Aorta (tissue), 5 donors: ENCODE data around the gene NKAIN2. TPM values are rescaled to one million over a fixed set of nuclear protein-coding genes. Genes with fewer than 3 reads are reported as not detected.

Experiments
- ATAC-seq: fragments of 200-7000 bp; cut with Tn5 transposase; one replicate; pipeline ENCODE4 v1.9.1; 2022; ENCODE audit warnings: moderate library complexity; ENCODE audit not compliant: low FRiP score
- DNase-seq, 2 donors: peaks; one replicate each; pipeline ENCODE4 v3.0.0-alpha.2; 2020
- H3K27ac ChIP-seq, 2 donors: one replicate each; pipeline ENCODE4 v1.5.1; 2013; ENCODE audit warnings: low read length in 2 of 2, mild to moderate bottlenecking in 2 of 2, moderate library complexity in 2 of 2, control low read depth in 1 of 2, inconsistent platforms in 1 of 2, low read depth in 1 of 2
- H3K27me3 ChIP-seq, 2 donors: one replicate each; pipeline ENCODE4 v1.6.1; 2013; ENCODE audit warnings: control low read depth in 1 of 2, low read length in 1 of 2, mild to moderate bottlenecking in 1 of 2, moderate library complexity in 1 of 2; ENCODE audit not compliant: insufficient read depth in 2 of 2, control insufficient read depth in 1 of 2
- H3K36me3 ChIP-seq, 2 donors: one replicate each; pipeline ENCODE4 v1.6.1; 2013; ENCODE audit warnings: control low read depth in 1 of 2, low read length in 1 of 2, mild to moderate bottlenecking in 1 of 2; ENCODE audit not compliant: insufficient read depth in 2 of 2, control insufficient read depth in 1 of 2
- H3K4me1 ChIP-seq, 2 donors: one replicate each; pipeline ENCODE4 v1.6.1; 2013; ENCODE audit warnings: low read length in 2 of 2, control low read depth in 1 of 2, mild to moderate bottlenecking in 1 of 2, moderate library complexity in 1 of 2; ENCODE audit not compliant: insufficient read depth in 2 of 2, control insufficient read depth in 1 of 2
- H3K4me3 ChIP-seq, 2 donors: one replicate each; pipeline ENCODE4 v1.5.1; 2013; ENCODE audit warnings: low read length in 2 of 2, control low read depth in 1 of 2, mild to moderate bottlenecking in 1 of 2
- H3K9me3 ChIP-seq: one replicate; pipeline ENCODE4 v1.6.1; 2013; ENCODE audit warnings: mild to moderate bottlenecking, low read length; ENCODE audit not compliant: control insufficient read depth
- WGBS, 2 donors: extraction: QIAGEN DNeasy Blood & Tissue Kit; methylation state at CpG; one replicate each; pipeline ENCODE4 v1.1.7; 2013; 5-methylcytosine and 5-hydroxymethylcytosine counted together
- intact Hi-C, 2 donors: fragments of 100-400 bp; cut with DNase I; formaldehyde crosslinking; loops; one replicate each; pipeline versions ENCODE4 v1.14.2 to v1.15.0; 2022
- polyA plus RNA-seq, 2 donors: library from polyadenylated mRNA; stranded (reverse); fragments of 200-250 nt; gene quantifications; one replicate each; pipeline ENCODE4 v1.2.3, GENCODE V29; 2013
- total RNA-seq, 2 donors: library from RNA; stranded (reverse); fragmentation: NEBNext Ultra II Directional; extraction: Animal tissue kit (Norgen Biotek cat#: 25700); gene quantifications; one replicate each; pipeline ENCODE4 v1.2.1, GENCODE V29; 2021
- donor health status: healthy with polysubstance abuse.
- donor health status: Bipolar disorder and iron deficiency.
- donor health status: DM: no; HTN: no; CAD: no.
- donor health status: DM: no; HTN: no; CAD: no.
- donor health status: DM: yes; HTN: yes; CAD: no.

The NKAIN2 gene
- total and polyA plus RNA-seq, 4 donors, result 1.4 to 1.9 TPM; not detected in 2

DNA sequence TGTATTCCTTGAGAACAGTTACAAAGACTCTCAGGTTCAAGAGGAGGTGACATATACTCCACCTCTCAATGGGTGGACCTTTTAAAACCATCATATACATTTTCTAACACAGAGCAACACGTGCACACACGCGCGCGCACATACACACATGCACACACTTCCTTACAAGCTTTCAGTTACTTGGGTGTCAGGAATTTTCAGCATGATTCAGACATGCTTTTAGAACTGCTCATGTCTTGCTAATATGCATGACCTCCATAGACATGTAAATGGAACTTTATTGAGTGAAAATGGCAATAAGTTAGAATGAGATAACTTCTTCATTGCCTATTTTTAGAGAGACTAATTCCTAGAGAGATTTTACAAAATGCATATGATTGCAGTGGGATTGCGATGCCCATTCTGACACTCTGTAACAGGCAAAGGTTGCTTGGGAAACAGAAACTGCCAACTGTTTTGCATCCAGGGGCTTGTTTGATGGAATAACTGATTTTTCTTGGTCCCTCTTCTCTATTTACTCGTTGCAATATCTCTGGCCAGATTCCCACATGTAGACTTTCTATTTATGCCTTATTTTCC is 627.2 kb downstream of the NKAIN2 start:
- Histone ChIP-seq H3K4me3 (no peak overlapping the region), H3K27ac (no peak overlapping the region), H3K4me1 (no peaks in the 10 kb centered on the region), H3K36me3 (no peaks in the 10 kb centered on the region), H3K9me3 (no peaks in the 10 kb centered on the region), H3K27me3 (no peaks in the 10 kb centered on the region)
- ATAC-seq, result no peak
- 80 to 84% methylated on average over 7 of the region's 7 CpGs for WGBS, 2 donors
- DNase-seq, result no peak
- intact Hi-C loops, result no loop called here

DNA sequence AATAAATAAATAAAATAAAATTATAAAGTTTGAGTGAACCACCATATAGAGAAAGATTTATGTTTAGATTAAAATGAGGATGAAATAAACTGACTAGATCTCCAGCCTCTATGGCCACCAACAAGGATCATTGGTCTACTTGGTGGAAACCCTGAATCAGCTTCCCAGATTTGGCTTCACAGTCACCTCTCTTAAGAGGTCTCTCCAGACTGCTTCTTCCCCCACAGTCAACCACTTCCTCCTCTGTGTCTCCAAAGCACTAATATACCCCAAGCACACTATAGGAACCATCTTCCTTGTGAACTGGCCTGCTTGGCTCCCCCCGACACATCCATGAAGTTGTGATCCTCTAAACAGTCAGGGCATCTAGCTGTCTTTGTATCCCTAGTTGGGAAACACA is 629.0 kb downstream of the NKAIN2 start:
- ATAC-seq (no peak), DNase-seq (no peak)
- H3K27ac ChIP-seq, result no peak overlapping the region
- H3K36me3 ChIP-seq, result no peaks in the 10 kb centered on the region
- H3K4me1 ChIP-seq, result no peaks in the 10 kb centered on the region
- 95 to 96% methylated on average over 1 of the region's 1 CpG for WGBS, 2 donors
- no peak overlapping the region for H3K4me3 ChIP-seq
- H3K9me3 ChIP-seq, result no peaks in the 10 kb centered on the region
- intact Hi-C loops, result no loop called here
- H3K27me3 ChIP-seq, result no peaks in the 10 kb centered on the region

DNA sequence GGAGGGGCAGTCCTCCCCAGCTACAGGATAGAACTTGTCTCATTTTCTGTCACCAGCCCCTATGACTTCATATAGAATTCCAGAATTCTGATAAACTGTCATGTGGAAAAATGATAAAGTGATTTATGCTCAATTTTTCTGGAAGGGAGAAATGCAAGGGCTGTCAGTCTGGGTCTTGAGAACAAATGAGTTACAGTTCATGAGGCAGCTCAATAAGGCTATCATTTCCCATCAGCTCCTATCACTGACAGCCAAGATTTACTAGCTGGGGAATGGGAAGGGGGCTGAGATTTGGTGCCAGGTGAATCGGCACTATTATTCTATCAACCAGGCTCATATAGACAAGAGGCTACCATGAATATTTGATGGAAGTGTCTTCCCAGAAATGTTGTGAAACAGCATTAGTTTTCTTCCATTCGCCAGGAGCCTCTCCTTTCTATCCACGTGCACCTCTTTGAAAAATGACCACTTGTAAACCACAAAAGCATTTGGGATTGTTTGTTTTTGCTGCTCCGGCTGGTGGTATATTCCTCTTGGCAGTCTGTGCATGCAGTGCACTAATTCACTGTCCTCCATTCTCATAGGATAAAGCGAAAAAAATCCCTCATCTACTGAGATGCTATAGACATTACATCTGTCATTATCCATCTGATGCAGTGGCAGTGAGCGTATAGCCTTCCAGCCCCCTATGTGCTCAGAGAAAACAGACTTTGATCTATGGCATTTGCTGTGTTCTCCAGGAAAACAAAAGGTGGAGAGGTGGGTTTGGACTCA is 629.9 kb downstream of the NKAIN2 start:
- H3K4me3 ChIP-seq, result no peak overlapping the region
- 75 to 76% methylated on average over 6 of the region's 6 CpGs for WGBS, 2 donors
- no peak for ATAC-seq
- H3K36me3 ChIP-seq, result no peaks in the 10 kb centered on the region
- no peaks in the 10 kb centered on the region for H3K9me3 ChIP-seq
- intact Hi-C loops, result no loop called here
- H3K27ac ChIP-seq, result no peak overlapping the region
- no peak for DNase-seq
- no peaks in the 10 kb centered on the region for H3K4me1 ChIP-seq
- no peaks in the 10 kb centered on the region for H3K27me3 ChIP-seq

DNA sequence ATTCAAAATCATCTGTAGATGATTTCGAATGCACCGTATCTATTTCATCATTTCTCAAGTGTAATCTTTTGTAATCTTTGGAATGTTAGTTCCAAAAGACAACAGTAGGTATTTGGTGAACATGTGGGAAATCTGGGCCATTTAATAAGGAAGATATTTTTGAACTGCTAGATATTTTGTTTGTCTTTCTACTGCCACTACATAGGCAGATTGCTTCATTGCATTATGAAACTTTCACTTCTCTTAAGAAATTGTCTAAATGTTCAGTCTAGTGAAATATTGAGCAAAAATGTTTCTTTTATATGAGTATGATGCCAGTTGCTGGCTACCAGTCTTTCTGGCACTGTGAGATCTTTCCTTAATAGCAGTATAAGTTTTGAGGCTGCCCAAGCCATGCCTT is 630.8 kb downstream of the NKAIN2 start:
- DNase-seq (no peak), ATAC-seq (no peak)
- Histone ChIP-seq H3K27ac (no peak overlapping the region), H3K4me3 (no peak overlapping the region), H3K36me3 (no peaks in the 10 kb centered on the region), H3K9me3 (no peaks in the 10 kb centered on the region), H3K4me1 (no peaks in the 10 kb centered on the region), H3K27me3 (no peaks in the 10 kb centered on the region)
- 27 to 52% methylated on average over 2 of the region's 2 CpGs for WGBS, 2 donors
- intact Hi-C loops, result no loop called here

DNA sequence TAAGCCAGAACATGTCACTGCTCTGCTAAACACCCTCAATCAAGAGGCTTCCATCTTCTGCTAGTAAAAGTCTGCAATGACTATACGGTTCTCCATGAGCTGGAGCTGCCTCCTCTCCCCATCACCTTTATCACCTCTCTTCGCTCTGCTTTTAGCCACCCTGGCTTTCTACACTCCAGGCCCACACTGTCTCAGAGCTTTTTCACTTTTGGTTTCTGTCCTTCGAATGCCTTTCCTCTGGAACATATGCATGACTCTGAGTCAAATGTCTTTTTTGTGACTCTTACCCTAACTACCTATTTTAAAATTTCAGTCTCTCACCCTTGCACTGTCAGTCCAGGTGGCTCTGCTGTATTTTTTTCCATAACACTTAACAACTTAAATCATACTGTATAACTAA is 633.1 kb downstream of the NKAIN2 start:
- Histone ChIP-seq H3K4me3 (no peak overlapping the region), H3K36me3 (no peaks in the 10 kb centered on the region), H3K9me3 (no peaks in the 10 kb centered on the region), H3K4me1 (no peaks in the 10 kb centered on the region), H3K27me3 (no peaks in the 10 kb centered on the region), H3K27ac (no peak overlapping the region)
- DNase-seq (no peak), ATAC-seq (no peak)
- 85 to 92% methylated on average over 3 of the region's 3 CpGs for WGBS, 2 donors
- intact Hi-C loops, result no loop called here

DNA sequence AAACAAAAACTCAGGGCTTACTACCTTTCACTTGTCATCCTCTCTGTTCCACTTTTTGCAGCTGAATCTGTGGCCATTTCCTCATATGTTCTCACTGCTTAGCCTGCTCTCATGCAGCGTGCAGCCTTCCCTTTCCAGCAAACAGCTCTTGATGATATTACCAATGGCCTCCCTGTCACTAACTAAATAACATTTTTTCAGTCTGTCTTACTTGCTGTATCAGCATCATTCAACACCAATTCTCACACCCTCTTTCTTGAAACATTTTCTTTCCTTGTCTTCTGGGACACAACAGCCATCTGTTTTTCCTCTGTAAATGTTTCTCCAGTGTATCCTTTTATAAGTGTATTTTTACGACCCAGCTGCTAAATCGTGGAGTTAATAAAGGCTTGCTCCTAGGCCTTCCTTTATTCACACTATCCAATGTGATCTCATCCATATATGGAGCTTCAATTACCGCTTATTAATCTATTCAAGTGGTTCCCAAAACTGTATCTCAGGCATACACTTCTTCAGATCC is 634.9 kb downstream of the NKAIN2 start:
- no peaks in the 10 kb centered on the region for H3K27me3 ChIP-seq
- H3K36me3 ChIP-seq, result no peaks in the 10 kb centered on the region
- no peak for ATAC-seq
- intact Hi-C loops, result no loop called here
- DNase-seq, result no peak
- no peak overlapping the region for H3K4me3 ChIP-seq
- 77 to 85% methylated on average over 4 of the region's 4 CpGs for WGBS, 2 donors
- H3K27ac ChIP-seq, result no peak overlapping the region
- H3K4me1 ChIP-seq, result no peaks in the 10 kb centered on the region
- H3K9me3 ChIP-seq, result no peaks in the 10 kb centered on the region

DNA sequence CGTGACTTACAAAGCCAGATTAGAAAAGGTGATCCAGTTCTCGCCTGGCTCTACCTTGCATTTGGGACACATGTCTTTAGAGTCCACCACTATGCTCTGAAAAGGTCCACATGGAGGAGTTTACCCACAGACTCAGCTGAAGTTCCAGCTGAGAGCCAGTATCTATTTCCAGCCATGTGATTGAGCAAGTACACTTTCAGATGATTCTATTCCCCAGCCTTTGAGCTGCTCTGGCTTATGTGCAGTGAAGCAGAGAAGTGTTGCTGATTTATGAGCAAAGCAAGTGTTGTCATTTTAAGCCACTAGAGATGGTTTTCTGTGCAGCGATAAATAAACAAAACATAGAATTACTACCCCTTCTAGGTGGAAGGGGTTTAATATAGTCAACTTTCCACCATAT is 637.8 kb downstream of the NKAIN2 start:
- H3K9me3 ChIP-seq, result no peaks in the 10 kb centered on the region
- H3K36me3 ChIP-seq, result no peaks in the 10 kb centered on the region
- no peaks in the 10 kb centered on the region for H3K27me3 ChIP-seq
- no peak for ATAC-seq
- no peak for DNase-seq
- WGBS, 2 donors, result 91 to 92% methylated on average over 3 of the region's 3 CpGs
- H3K4me1 ChIP-seq, result no peaks in the 10 kb centered on the region
- H3K4me3 ChIP-seq, result no peak overlapping the region
- no peak overlapping the region for H3K27ac ChIP-seq
- intact Hi-C loops, result no loop called here

DNA sequence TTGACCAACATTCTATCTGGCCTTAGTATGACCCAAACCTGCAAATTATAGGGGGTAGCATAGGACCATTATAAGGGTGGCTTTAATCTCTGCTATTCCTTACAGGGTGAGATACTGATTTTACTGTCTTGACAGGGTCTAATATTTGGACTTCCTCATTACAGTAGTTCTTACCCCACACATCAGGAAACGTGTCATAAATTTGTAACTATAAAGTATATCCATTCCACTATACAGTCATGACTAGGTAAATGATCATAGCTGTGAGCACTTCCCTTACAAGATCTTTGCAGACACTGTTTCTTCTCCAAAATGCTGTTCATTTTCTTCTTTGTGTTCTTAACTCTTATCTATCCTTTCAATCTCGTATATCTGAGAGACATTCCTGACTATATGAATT is 639.9 kb downstream of the NKAIN2 start:
- no peak for DNase-seq
- H3K36me3 ChIP-seq, result no peaks in the 10 kb centered on the region
- 50 to 52% methylated on average over 2 of the region's 2 CpGs for WGBS, 2 donors
- H3K4me1 ChIP-seq, result no peaks in the 10 kb centered on the region
- no peak overlapping the region for H3K27ac ChIP-seq
- no peak overlapping the region for H3K4me3 ChIP-seq
- ATAC-seq, result no peak
- intact Hi-C loops, result no loop called here
- no peaks in the 10 kb centered on the region for H3K9me3 ChIP-seq
- H3K27me3 ChIP-seq, result no peaks in the 10 kb centered on the region

DNA sequence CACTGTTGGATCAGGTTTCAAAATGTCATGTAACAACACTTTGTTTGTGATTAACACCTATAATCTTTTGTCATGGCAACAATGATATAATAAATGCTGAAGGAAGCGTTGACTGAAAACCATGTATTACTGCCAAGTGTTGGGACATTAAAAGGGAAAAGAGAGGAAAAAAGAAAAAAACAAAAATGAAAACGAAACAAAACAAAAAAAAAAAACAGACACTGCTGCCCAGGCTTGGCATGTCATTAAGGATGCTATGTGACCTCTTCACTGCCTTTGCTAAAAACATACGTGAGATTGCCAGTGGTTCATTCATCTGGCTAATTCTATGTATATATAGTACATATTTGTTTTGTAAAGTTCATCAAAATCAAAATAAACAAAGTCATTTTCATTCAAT is 641.9 kb downstream of the NKAIN2 start:
- Histone ChIP-seq H3K27ac (no peak overlapping the region), H3K4me3 (no peak overlapping the region), H3K9me3 (no peaks in the 10 kb centered on the region), H3K4me1 (no peaks in the 10 kb centered on the region), H3K36me3 (no peaks in the 10 kb centered on the region), H3K27me3 (no peaks in the 10 kb centered on the region)
- DNase-seq, result no peak
- ATAC-seq, result no peak
- WGBS, 2 donors, result 73 to 80% methylated on average over 3 of the region's 3 CpGs
- intact Hi-C loops, result no loop called here
